H9 (cell line): Measurements from ENCODE around the gene PGBD4. TPM values are rescaled to one million over a fixed set of nuclear protein-coding genes. Genes with fewer than 3 reads are reported as not detected.

Experiments used
- DNase-seq: peaks from one replicate; pipeline ENCODE4 v3.0.0-alpha.2; 2017
- H2AFZ ChIP-seq: one replicate; pipeline ENCODE4 v1.6.1; 2013; ENCODE audit warnings: mild to moderate bottlenecking, low read length, control low read depth, moderate library complexity
- H2AK5ac ChIP-seq: 2 replicates; pipeline ENCODE4 v1.6.1; 2013; ENCODE audit warnings: low read length, control low read depth, mixed read lengths; ENCODE audit not compliant: insufficient read length
- H2BK120ac ChIP-seq: one replicate; pipeline ENCODE4 v1.6.1; 2013; ENCODE audit warnings: low read depth, mild to moderate bottlenecking, low read length, control low read depth, inconsistent platforms; ENCODE audit not compliant: poor library complexity, severe bottlenecking
- H2BK12ac ChIP-seq: 2 replicates; pipeline ENCODE4 v1.6.1; 2013; ENCODE audit warnings: low read length, control low read depth, mixed read lengths, low read depth; ENCODE audit not compliant: insufficient read length
- H2BK15ac ChIP-seq: 2 replicates; pipeline ENCODE4 v1.6.1; 2013; ENCODE audit warnings: low read depth, low read length, control low read depth
- H2BK20ac ChIP-seq: one replicate; pipeline ENCODE4 v1.6.1; 2013; ENCODE audit warnings: low read depth, mild to moderate bottlenecking, low read length, control low read depth, inconsistent platforms; ENCODE audit not compliant: poor library complexity, severe bottlenecking
- H2BK5ac ChIP-seq: 2 replicates; pipeline ENCODE4 v1.6.1; 2013; ENCODE audit warnings: low read length, control low read depth, mixed read lengths; ENCODE audit not compliant: insufficient read length
- H3K14ac ChIP-seq: 2 replicates; pipeline ENCODE4 v1.6.1; 2013; ENCODE audit warnings: low read length, control low read depth; ENCODE audit not compliant: insufficient read depth
- H3K18ac ChIP-seq: 2 replicates; pipeline ENCODE4 v1.6.1; 2013; ENCODE audit warnings: low read depth, mild to moderate bottlenecking, mixed read lengths, low read length, control low read depth; ENCODE audit not compliant: insufficient read length
- H3K23ac ChIP-seq: 2 replicates; pipeline ENCODE4 v1.6.1; 2013; ENCODE audit warnings: low read length, control low read depth, mixed read lengths, low read depth; ENCODE audit not compliant: insufficient read length
- H3K23me2 ChIP-seq: 2 replicates; pipeline ENCODE4 v1.6.1; 2013; ENCODE audit warnings: low read depth, mild to moderate bottlenecking, mixed read lengths, low read length, control low read depth; ENCODE audit not compliant: insufficient read length, poor library complexity, severe bottlenecking
- H3K27ac ChIP-seq: 2 replicates; pipeline ENCODE4 v1.5.1; 2013; ENCODE audit warnings: low read length, control low read depth, mixed read lengths, low read depth; ENCODE audit not compliant: insufficient read length
- H3K27me3 ChIP-seq: 2 replicates; pipeline ENCODE4 v1.6.1; 2013; ENCODE audit warnings: low read length, control low read depth, inconsistent platforms; ENCODE audit not compliant: insufficient read depth
- H3K4ac ChIP-seq: 2 replicates; pipeline ENCODE4 v1.6.1; 2013; ENCODE audit warnings: low read depth, mild to moderate bottlenecking, control low read depth, inconsistent platforms, low read length, moderate library complexity
- H3K4me1 ChIP-seq: 2 replicates; pipeline ENCODE4 v1.6.1; 2013; ENCODE audit warnings: low read length, control low read depth, inconsistent platforms; ENCODE audit not compliant: insufficient read depth
- H3K4me2 ChIP-seq: 2 replicates; pipeline ENCODE4 v1.6.1; 2013; ENCODE audit warnings: low read length, control low read depth, mixed read lengths; ENCODE audit not compliant: insufficient read length, insufficient read depth
- H3K56ac ChIP-seq: 2 replicates; pipeline ENCODE4 v1.6.1; 2013; ENCODE audit warnings: low read depth, mild to moderate bottlenecking, mixed read lengths, low read length, control low read depth; ENCODE audit not compliant: insufficient read length
- H3K79me1 ChIP-seq: 2 replicates; pipeline ENCODE4 v1.6.1; 2013; ENCODE audit warnings: low read depth, mild to moderate bottlenecking, moderate library complexity, low read length, control low read depth, inconsistent platforms; ENCODE audit not compliant: insufficient read depth, poor library complexity, severe bottlenecking
- H3K79me2 ChIP-seq: 2 replicates; pipeline ENCODE4 v1.6.1; 2013; ENCODE audit warnings: low read length, control low read depth, inconsistent platforms; ENCODE audit not compliant: insufficient read depth
- H3K9ac ChIP-seq: 2 replicates; pipeline ENCODE4 v1.6.1; 2013; ENCODE audit warnings: low read length, control low read depth, mixed read lengths; ENCODE audit not compliant: insufficient read length; ENCODE audit errors: extremely low read depth
- H3K9me3 ChIP-seq: one replicate; pipeline ENCODE4 v1.6.1; 2013; ENCODE audit warnings: low read depth, low read length, inconsistent platforms; ENCODE audit not compliant: control insufficient read depth
- H3T11ph ChIP-seq: one replicate; pipeline ENCODE4 v1.6.1; 2013; ENCODE audit warnings: mild to moderate bottlenecking, low read length, control low read depth, inconsistent platforms
- H4K20me1 ChIP-seq: one replicate; pipeline ENCODE4 v1.6.1; 2013; ENCODE audit not compliant: control insufficient read depth, insufficient read length, insufficient read depth
- H4K5ac ChIP-seq: 2 replicates; pipeline ENCODE4 v1.6.1; 2013; ENCODE audit warnings: low read depth, mild to moderate bottlenecking, mixed read lengths, low read length, control low read depth; ENCODE audit not compliant: insufficient read length
- H4K8ac ChIP-seq: replicated peaks from 2 replicates; pipeline ENCODE4 v1.6.1; 2013; ENCODE audit warnings: low read length, control low read depth, mixed read lengths, low read depth; ENCODE audit not compliant: insufficient read length
- H4K91ac ChIP-seq: 2 replicates; pipeline ENCODE4 v1.6.1; 2013; ENCODE audit warnings: low read depth, mild to moderate bottlenecking, moderate library complexity, mixed read lengths, low read length, control low read depth; ENCODE audit not compliant: insufficient read length
- H3K27ac Mint-ChIP-seq, 3 experiments: 2 replicates in 2 of 3; 3 replicates in 1 of 3; pipeline ENCODE4 v1.8.0; 2020 to 2021; ENCODE audit warnings: mixed read lengths in 3 of 3, mild to moderate bottlenecking in 1 of 3, moderate library complexity in 1 of 3
- H3K27me3 Mint-ChIP-seq: 2 replicates; pipeline ENCODE4 v1.8.0; 2021; ENCODE audit warnings: low read depth, mild to moderate bottlenecking, moderate library complexity, mixed read lengths
- H3K36me3 Mint-ChIP-seq, 3 experiments: 2 replicates in 2 of 3; 3 replicates in 1 of 3; pipeline ENCODE4 v1.8.0; 2020 to 2021; ENCODE audit warnings: low read depth in 3 of 3, mixed read lengths in 3 of 3; ENCODE audit not compliant: insufficient read depth in 1 of 3
- H3K4me1 Mint-ChIP-seq, 2 experiments: 2 replicates each; pipeline ENCODE4 v1.8.0; 2020; ENCODE audit warnings: mixed read lengths in 2 of 2
- H3K4me3 Mint-ChIP-seq, 2 experiments: 2 replicates in 1 of 2; 3 replicates in 1 of 2; pipeline ENCODE4 v1.8.0; 2020 to 2021; ENCODE audit warnings: mild to moderate bottlenecking in 2 of 2, mixed read lengths in 2 of 2, moderate library complexity in 1 of 2
- H3K9me3 Mint-ChIP-seq, 2 experiments: 2 replicates in 1 of 2; 3 replicates in 1 of 2; pipeline ENCODE4 v1.8.0; 2020; ENCODE audit warnings: mild to moderate bottlenecking in 2 of 2, mixed read lengths in 2 of 2, moderate library complexity in 1 of 2
- CTCF ChIP-seq: fragments of 200-600 bp; sonication (generic); conservative IDR thresholded peaks from 3 replicates; pipeline ENCODE4 v1.8.0; 2021; ENCODE audit warnings: antibody characterized with exemption, mild to moderate bottlenecking
- WGBS: extraction: QIAGEN DNeasy Blood & Tissue Kit; methylation state at CpG from one replicate; pipeline ENCODE4 v1.1.7; 2013; ENCODE audit warnings: missing lambda C conversion rate, low lambda C conversion rate, mixed read lengths; ENCODE audit not compliant: insufficient read length; ENCODE audit errors: extremely low coverage; 5-methylcytosine and 5-hydroxymethylcytosine counted together
- total RNA-seq: library from RNA; stranded (reverse); gene quantifications from 2 replicates; pipeline ENCODE4 v1.2.1, GENCODE V29; 2021

Gene PGBD4
- total RNA-seq, 1 experiment from 2014 or later: 1.2 TPM

GRCh38 chr15:34133511-34133910, 31.6 kb downstream of the PGBD4 start:
- no peak overlapping the region for H3K27ac Mint-ChIP-seq
- Histone ChIP-seq H3K4me1 (no peaks in the 10 kb centered on the region), H4K91ac (no peak overlapping the region), H4K20me1 (no peaks in the 10 kb centered on the region), H3T11ph (no peak overlapping the region), H3K18ac (no peak overlapping the region), H2AFZ (no peak overlapping the region), H3K4ac (no peak overlapping the region), H3K4me2 (no peak overlapping the region), H3K56ac (no peak overlapping the region), H3K79me1 (no peaks in the 10 kb centered on the region), H3K27me3 (no peaks in the 10 kb centered on the region), H3K14ac (no peak overlapping the region), H2AK5ac (no peak overlapping the region), H2BK120ac (no peak overlapping the region), H2BK15ac (no peak overlapping the region), H4K5ac (no peak overlapping the region), H2BK12ac (no peak overlapping the region), H2BK5ac (no peak overlapping the region), H4K8ac (no peak overlapping the region), H3K9ac (no peak overlapping the region), H3K9me3 (no peaks in the 10 kb centered on the region), H3K23me2 (no peaks in the 10 kb centered on the region), H3K27ac (no peak overlapping the region), H3K79me2 (no peaks in the 10 kb centered on the region), H2BK20ac (no peak overlapping the region), H3K23ac (no peak overlapping the region)
- DNase-seq: no peak
- TF ChIP-seq CTCF: no peak
- H3K36me3 Mint-ChIP-seq: peaks cover 0 to 4% (median 4%) of the 10 kb centered on the region in 3 experiments; a peak in 2 of 7 replicates
- H3K4me3 Mint-ChIP-seq: no peak overlapping the region
- no peaks in the 10 kb centered on the region for H3K27me3 Mint-ChIP-seq
- peaks cover 6 to 7% of the 10 kb centered on the region in 2 experiments for H3K4me1 Mint-ChIP-seq
- H3K9me3 Mint-ChIP-seq: no peaks in the 10 kb centered on the region
- no CpG with 5 or more reads among the region's 1 CpG for WGBS
